Measurements from ENCODE around the gene EDEM3.

DNA sequence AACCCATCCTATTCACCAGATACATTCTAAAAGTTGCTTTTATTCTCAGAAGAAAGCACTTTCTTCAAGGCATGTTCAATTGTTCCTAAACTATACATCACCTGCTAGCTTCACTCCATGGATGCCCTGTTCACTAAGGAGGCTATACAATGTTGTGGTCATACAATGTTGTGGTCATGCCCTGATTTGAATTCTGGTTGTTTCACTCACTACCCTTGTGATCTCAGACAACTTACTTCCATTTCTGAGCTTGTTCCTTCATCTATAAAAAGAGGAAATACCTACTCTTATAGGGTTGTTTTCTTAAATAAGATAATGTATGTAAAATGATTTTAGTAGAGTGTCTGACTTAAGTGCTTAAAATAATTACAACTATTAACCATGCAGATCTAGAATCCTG, 19.7 kb downstream of the EDEM3 start:
- TF ChIP-seq SP1 (IDR thresholded peaks at IDR 0.05): no peak
- no peak for TF ChIP-seq FOXK2 (IDR thresholded peaks at IDR 0.05)
- TF ChIP-seq L3MBTL2 (conservative IDR thresholded peaks at IDR 0.05): no peak
- TF ChIP-seq BHLHE40 (IDR thresholded peaks at IDR 0.05; ENCODE audit: borderline replicate concordance): no peak
- TF ChIP-seq ZNF384 (IDR thresholded peaks at IDR 0.05): no peak
